Upper lobe of right lung (tissue), 1 donor: ENCODE results near the gene BPHL. TPM values are rescaled to one million over a fixed set of nuclear protein-coding genes. Genes with fewer than 3 reads are reported as not detected.

ENCODE experiments used
- ATAC-seq: fragments of 200-7000 bp; cut with Tn5 transposase; one replicate; pipeline ENCODE4 v1.9.1; 2020; ENCODE audit warnings: mild to moderate bottlenecking, moderate library complexity
- DNase-seq: peaks from one replicate; pipeline ENCODE4 v3.0.0-alpha.2; 2020
- H3K27ac ChIP-seq: fragments of 200-600 bp; one replicate; pipeline ENCODE4 v1.8.0; 2022
- H3K27me3 ChIP-seq: fragments of 200-600 bp; one replicate; pipeline ENCODE4 v1.8.0; 2022; ENCODE audit warnings: mild to moderate bottlenecking
- H3K36me3 ChIP-seq: fragments of 200-600 bp; one replicate; pipeline ENCODE4 v1.8.0; 2022
- H3K4me1 ChIP-seq: fragments of 200-600 bp; one replicate; pipeline ENCODE4 v1.8.0; 2022
- H3K4me3 ChIP-seq: fragments of 200-600 bp; one replicate; pipeline ENCODE4 v1.8.0; 2022; ENCODE audit warnings: mild to moderate bottlenecking
- H3K9me3 ChIP-seq: fragments of 200-600 bp; one replicate; pipeline ENCODE4 v1.8.0; 2022
- intact Hi-C: fragments of 100-400 bp; cut with DNase I; formaldehyde crosslinking; loops from one replicate; pipeline ENCODE4 v1.11.0; 2022
- total RNA-seq: library from RNA; stranded (reverse); fragmentation: NEBNext Ultra II Directional; extraction: Animal tissue kit (Norgen Biotek cat#: 25700); gene quantifications from one replicate; pipeline ENCODE4 v1.2.1, GENCODE V29; 2021
- TF ChIP-seq, protein P1 (sequence below): fragments of 200-600 bp; IDR thresholded peaks from one replicate; pipeline ENCODE4 v1.8.0; 2022; ENCODE audit warnings: antibody characterized with exemption
- donor health status: DM: no; HTN: yes; CAD: no; lungs with severe emphysema.

Gene BPHL
- total RNA-seq, 1 donor from 2014 or later: 7.6 TPM

GRCh38 chr6:3086282-3086946 lies 32.1 kb upstream of the BPHL start:
- no peak for DNase-seq
- ATAC-seq: no peak
- H3K36me3 ChIP-seq: peaks cover 81% of the 10 kb centered on the region
- intact Hi-C loops: no loop called here
- TF ChIP-seq, protein P1, sequence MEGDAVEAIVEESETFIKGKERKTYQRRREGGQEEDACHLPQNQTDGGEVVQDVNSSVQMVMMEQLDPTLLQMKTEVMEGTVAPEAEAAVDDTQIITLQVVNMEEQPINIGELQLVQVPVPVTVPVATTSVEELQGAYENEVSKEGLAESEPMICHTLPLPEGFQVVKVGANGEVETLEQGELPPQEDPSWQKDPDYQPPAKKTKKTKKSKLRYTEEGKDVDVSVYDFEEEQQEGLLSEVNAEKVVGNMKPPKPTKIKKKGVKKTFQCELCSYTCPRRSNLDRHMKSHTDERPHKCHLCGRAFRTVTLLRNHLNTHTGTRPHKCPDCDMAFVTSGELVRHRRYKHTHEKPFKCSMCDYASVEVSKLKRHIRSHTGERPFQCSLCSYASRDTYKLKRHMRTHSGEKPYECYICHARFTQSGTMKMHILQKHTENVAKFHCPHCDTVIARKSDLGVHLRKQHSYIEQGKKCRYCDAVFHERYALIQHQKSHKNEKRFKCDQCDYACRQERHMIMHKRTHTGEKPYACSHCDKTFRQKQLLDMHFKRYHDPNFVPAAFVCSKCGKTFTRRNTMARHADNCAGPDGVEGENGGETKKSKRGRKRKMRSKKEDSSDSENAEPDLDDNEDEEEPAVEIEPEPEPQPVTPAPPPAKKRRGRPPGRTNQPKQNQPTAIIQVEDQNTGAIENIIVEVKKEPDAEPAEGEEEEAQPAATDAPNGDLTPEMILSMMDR: no peak
- no peaks in the 10 kb centered on the region for H3K27me3 ChIP-seq
- H3K4me1 ChIP-seq: no peaks in the 10 kb centered on the region
- no peak overlapping the region for H3K27ac ChIP-seq
- no peaks in the 10 kb centered on the region for H3K9me3 ChIP-seq
- H3K4me3 ChIP-seq: no peak overlapping the region

DNA sequence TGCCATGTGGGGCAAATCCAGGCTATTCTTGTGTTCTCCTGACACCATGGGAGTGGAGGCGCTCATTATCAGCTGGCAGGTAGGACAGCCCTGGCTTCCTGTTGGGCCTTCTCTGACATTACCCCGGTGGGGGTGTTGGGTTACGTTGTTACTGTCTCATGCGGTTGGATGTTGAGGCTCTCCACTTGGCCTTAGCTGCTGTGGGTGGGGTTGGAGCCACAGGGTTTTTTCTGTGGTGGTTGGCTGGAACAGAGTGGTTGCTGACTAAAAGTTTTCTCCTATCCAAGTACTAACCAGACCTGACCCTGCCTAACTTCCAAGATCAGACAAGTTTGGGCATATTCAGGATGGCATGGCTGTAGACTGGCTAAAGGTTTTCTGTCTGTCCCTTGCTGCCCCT lies 30.1 kb upstream of the BPHL start:
- H3K27me3 ChIP-seq: no peaks in the 10 kb centered on the region
- peaks cover 62% of the 10 kb centered on the region for H3K36me3 ChIP-seq
- H3K4me1 ChIP-seq: no peaks in the 10 kb centered on the region
- ATAC-seq (no peak), DNase-seq (no peak)
- no peak overlapping the region for H3K27ac ChIP-seq
- H3K4me3 ChIP-seq: no peak overlapping the region
- intact Hi-C loops: no loop called here
- TF ChIP-seq, protein P1: no peak
- no peaks in the 10 kb centered on the region for H3K9me3 ChIP-seq

GRCh38 chr6:3088968-3089367 lies 29.5 kb upstream of the BPHL start:
- DNase-seq (no peak), ATAC-seq (no peak)
- intact Hi-C loops: no loop called here
- H3K36me3 ChIP-seq: peaks cover 58% of the 10 kb centered on the region
- H3K4me3 ChIP-seq: no peak overlapping the region
- no peaks in the 10 kb centered on the region for H3K27me3 ChIP-seq
- no peaks in the 10 kb centered on the region for H3K9me3 ChIP-seq
- no peaks in the 10 kb centered on the region for H3K4me1 ChIP-seq
- TF ChIP-seq, protein P1: no peak
- no peak overlapping the region for H3K27ac ChIP-seq

DNA sequence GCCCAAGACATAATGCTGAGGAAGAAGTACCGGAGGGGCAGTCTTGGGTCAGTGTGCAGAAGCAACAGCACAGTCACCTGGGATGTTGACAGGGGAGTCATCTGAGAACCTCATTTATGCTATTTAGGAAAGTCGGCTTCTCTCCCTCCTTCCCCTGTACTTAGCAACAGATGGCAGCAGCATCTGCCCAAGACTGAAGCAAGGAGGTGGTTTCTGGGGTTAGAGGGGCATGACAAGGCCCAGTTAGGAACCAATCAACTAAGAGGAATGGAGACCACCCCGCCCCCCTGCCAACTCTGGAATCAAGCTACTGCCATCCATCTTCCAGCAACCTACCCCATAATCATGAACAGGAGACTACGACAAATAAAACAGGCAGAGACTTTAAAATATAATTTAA lies 28.5 kb upstream of the BPHL start:
- no peak for ATAC-seq
- intact Hi-C loops: no loop called here
- Histone ChIP-seq H3K27ac (no peak overlapping the region), H3K36me3 (peaks cover 58% of the 10 kb centered on the region), H3K4me1 (no peaks in the 10 kb centered on the region), H3K9me3 (no peaks in the 10 kb centered on the region), H3K27me3 (no peaks in the 10 kb centered on the region), H3K4me3 (no peak overlapping the region)
- no peak for DNase-seq
- TF ChIP-seq, protein P1: no peak

GRCh38 chr6:3094815-3095214 lies 23.7 kb upstream of the BPHL start:
- peaks cover 65% of the 10 kb centered on the region for H3K36me3 ChIP-seq

More at GRCh38 chr6:3094815-3095214, 23.7 kb upstream of the BPHL start:
- no peak overlapping the region for H3K4me3 ChIP-seq
- no peak for ATAC-seq
- TF ChIP-seq, protein P1: no peak
- no peak for DNase-seq
- H3K27ac ChIP-seq: no peak overlapping the region
- intact Hi-C loops: no loop called here
- H3K27me3 ChIP-seq: no peaks in the 10 kb centered on the region
- no peaks in the 10 kb centered on the region for H3K9me3 ChIP-seq
- no peaks in the 10 kb centered on the region for H3K4me1 ChIP-seq
